ENCODE measurements around the gene WDR55.

The WDR55 gene

DNA sequence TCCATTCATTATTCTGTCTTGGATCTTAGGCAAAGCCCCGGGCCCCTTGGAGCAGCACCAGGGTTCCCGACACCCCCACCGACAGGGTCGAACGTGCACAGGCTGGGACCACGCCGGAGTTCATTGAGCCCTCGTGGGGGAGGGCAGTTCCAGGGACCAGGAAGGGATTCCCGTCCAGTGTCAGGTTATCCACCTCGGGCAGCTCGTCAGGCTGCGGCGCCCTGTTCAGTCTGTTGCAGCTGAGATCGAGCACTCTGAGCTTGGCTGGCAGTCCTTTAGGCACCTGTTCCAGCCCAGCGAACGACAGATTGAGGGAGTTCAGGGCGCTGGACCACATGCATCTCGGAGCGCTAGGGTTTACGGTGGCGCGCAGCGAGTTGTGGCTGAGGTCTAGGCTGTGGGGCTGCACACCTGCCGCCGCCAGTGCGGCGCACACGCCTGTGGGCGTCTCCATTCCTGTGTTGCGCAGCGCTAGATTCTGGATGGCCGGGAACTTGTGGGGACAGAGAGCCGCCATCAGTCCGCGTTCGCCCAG lies 32.8 kb upstream of the WDR55 start:
- DNase-seq (ENCODE audit: low spot score) = peak; percentile 26
- TF ChIP-seq, protein P1, sequence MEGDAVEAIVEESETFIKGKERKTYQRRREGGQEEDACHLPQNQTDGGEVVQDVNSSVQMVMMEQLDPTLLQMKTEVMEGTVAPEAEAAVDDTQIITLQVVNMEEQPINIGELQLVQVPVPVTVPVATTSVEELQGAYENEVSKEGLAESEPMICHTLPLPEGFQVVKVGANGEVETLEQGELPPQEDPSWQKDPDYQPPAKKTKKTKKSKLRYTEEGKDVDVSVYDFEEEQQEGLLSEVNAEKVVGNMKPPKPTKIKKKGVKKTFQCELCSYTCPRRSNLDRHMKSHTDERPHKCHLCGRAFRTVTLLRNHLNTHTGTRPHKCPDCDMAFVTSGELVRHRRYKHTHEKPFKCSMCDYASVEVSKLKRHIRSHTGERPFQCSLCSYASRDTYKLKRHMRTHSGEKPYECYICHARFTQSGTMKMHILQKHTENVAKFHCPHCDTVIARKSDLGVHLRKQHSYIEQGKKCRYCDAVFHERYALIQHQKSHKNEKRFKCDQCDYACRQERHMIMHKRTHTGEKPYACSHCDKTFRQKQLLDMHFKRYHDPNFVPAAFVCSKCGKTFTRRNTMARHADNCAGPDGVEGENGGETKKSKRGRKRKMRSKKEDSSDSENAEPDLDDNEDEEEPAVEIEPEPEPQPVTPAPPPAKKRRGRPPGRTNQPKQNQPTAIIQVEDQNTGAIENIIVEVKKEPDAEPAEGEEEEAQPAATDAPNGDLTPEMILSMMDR (IDR thresholded peaks at IDR 0.05; ENCODE audit: extremely low read depth, missing control alignments) = no peak

DNA sequence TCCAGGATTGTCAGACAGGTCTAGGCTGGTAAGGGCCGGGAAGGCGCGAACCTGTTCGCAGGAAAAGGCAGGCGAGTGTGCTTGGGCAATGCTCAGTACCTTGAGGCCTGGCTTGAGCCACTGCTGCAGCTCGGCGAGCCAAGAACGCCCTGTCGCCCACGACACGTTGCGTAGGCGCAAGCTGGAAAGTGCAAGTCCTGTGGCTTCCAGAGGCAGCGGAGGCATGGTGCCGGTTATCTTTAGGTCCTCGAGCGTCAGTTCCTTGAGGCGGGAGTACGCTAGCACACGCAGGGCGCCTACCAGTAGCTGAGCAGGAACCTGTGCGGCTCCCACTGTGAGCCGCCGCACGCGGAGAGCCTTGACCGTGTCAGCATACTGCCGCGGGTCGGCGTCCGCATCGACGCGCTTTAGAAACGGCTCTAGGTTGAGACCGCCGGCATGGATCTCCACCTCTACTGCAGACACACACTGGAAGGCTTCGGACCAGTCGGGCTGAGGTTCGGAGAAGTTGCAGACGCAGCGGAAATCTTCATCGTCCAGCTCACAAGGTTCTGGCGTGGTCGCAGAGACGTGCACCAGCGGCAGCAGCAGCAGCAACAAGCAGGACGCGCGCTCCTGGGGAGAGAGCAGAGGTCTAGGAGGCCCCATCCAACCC lies 32.2 kb upstream of the WDR55 start:
- DNase-seq (ENCODE audit: low spot score) = peak; percentile 44

DNA sequence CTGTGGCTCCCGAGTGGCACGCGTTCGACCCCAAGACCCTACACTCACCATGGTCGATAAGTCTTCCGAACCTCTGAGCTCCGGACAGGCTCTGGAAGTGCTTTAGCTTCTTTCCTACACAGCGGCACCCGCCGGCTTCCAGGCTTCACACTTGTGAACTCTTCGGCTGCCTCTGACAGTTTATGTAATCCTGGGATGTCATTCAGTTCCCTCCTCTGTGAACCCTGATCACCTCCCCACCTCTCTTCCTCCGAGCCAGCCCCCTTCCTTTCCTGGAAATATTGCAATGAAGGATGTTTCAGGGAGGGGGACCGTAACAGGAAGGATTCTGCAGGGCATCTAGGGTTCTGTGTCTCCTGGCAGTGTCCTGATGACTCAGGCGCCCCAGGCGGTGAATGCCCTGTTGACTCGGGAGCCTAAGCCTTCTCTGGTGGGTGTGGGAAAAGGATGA lies 31.7 kb upstream of the WDR55 start, which contains the start of gene CD14:
Gene CD14 (minus strand): TSS at position 155 of the 451 bp plus-strand sequence. CDS start 104 bp downstream, at position 51.
- TF ChIP-seq, protein P1 (IDR thresholded peaks at IDR 0.05; ENCODE audit: extremely low read depth, missing control alignments) = no peak
- DNase-seq (ENCODE audit: low spot score) = no peak

More for the DNA sequence above, 32.2 kb upstream of the WDR55 start:
- TF ChIP-seq, protein P1 (IDR thresholded peaks at IDR 0.05; ENCODE audit: extremely low read depth, missing control alignments) = no peak

DNA sequence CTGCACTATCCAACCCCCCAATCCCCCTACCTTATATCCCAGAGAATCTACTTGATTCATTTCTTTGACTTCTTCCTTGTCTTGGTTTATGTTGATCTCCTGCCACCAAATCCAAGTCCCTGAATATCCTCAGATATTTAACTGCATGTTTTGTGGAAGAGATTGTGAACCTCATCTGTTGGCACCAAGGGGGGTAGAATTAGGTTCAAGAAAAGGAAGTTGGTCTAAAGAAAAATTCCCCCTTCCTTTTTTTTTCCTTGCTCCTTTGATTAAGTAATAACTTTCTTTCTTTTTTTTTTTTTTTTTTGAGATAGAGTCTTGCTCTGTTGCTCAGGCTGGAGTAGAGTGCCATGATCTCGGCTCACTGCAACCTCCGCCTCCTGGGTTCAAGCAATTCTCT lies 31.2 kb upstream of the WDR55 start:
- DNase-seq (ENCODE audit: low spot score) = no peak
- TF ChIP-seq, protein P1 (IDR thresholded peaks at IDR 0.05; ENCODE audit: extremely low read depth, missing control alignments) = no peak

DNA sequence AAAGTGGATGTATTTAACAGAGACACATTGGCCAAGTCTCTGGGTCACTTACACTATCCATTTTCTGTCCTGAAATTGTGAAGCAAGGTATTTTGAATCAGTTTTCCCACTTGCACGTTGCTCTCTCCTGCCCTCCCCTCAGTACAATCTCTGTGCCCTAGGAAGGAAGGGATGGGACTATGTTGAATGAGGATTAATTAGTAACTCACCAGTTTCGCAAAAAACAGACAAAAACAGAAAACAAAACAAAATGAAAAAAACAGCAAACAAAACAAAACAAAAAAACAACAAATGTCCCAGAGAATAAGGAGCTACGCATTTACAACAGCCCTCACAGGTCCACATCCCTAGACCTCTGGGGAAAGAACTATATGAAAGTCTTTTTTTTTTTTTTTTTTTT lies 30.6 kb upstream of the WDR55 start:
- DNase-seq (ENCODE audit: low spot score) = no peak
- TF ChIP-seq, protein P1 (IDR thresholded peaks at IDR 0.05; ENCODE audit: extremely low read depth, missing control alignments) = no peak

DNA sequence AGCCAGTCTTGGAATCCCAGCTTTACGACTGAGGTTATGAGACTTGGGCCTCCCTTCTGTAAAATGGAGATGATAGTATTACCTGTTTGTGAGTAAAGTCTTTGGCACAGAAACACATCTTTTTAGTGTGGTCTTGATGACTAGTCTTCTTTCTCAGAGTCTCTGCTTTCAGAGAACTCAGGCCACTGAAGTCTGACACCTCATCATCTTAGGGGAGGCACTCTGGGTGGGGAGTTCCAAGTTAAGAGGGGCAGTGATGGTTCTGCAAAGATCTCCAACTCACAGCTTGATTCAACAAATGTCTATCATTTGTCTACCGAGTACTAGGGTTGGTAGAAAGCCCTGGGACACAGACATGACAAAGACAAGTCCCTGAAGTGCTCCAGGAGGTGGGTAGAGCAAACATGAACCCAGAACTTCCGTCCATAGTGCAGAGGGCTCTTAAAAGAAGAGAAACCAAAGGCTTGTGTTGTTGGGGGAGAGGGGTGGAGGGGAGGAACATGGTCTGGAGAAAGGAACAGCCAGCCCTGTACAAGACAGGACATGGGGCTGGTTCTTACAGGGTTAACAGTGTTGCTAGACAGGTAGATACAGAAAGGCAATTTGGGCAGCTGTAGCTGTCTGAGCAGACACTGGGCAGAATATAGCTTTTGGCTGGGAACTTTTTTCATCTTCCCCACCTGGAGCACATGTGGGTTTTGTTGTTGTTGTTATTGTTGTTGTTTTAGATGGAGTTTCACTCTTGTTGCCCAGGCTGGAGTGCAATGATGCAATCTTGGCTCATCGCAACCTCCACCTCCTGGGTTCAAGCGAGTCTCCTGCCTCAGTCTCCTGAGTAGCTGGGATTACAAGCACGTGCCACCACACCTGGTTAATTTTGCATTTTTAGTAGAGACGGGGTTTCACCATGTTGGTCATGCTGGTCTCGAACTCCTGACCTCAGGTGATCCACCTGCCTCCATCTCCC lies 29.1 kb upstream of the WDR55 start:
- TF ChIP-seq, protein P1 (IDR thresholded peaks at IDR 0.05; ENCODE audit: extremely low read depth, missing control alignments) = no peak

More for the DNA sequence above, 29.1 kb upstream of the WDR55 start:
- peak; percentile 2 for DNase-seq (ENCODE audit: low spot score)
